Kidney epithelial cell (primary cell): ENCODE measurements around the gene ITPKB. TPM values are rescaled to one million over a fixed set of nuclear protein-coding genes. Genes with fewer than 3 reads are reported as not detected.

Experiments used
- DNase-seq: peaks from one replicate; pipeline ENCODE4 v3.0.0-alpha.2; 2010; ENCODE audit warnings: low read depth
- H3K27me3 ChIP-seq: 2 replicates; pipeline ENCODE4 v1.6.0; 2011; ENCODE audit warnings: low read length; ENCODE audit not compliant: control insufficient read depth, insufficient read depth
- H3K36me3 ChIP-seq: 2 replicates; pipeline ENCODE4 v1.5.1; 2011; ENCODE audit warnings: low read length; ENCODE audit not compliant: control insufficient read depth, insufficient read depth
- H3K4me3 ChIP-seq: 2 replicates; pipeline ENCODE4 v1.5.1; 2011; ENCODE audit warnings: low read depth, mild to moderate bottlenecking, control low read depth, low read length
- total RNA-seq: library from RNA; depleted of rRNA; stranded (reverse); fragments of >200 nt; gene quantifications from 2 replicates; pipeline ENCODE4 v1.2.3, GENCODE V29; 2015
- TF ChIP-seq, protein P1 (sequence below): IDR thresholded peaks from 2 replicates; pipeline ENCODE4 v1.5.1; 2011; ENCODE audit warnings: mild to moderate bottlenecking, moderate library complexity, low read length, control low read depth, inconsistent platforms; ENCODE audit not compliant: insufficient read depth, poor library complexity, severe bottlenecking

The ITPKB gene
- total RNA-seq, 1 donor from 2014 or later: 11.7 TPM

DNA sequence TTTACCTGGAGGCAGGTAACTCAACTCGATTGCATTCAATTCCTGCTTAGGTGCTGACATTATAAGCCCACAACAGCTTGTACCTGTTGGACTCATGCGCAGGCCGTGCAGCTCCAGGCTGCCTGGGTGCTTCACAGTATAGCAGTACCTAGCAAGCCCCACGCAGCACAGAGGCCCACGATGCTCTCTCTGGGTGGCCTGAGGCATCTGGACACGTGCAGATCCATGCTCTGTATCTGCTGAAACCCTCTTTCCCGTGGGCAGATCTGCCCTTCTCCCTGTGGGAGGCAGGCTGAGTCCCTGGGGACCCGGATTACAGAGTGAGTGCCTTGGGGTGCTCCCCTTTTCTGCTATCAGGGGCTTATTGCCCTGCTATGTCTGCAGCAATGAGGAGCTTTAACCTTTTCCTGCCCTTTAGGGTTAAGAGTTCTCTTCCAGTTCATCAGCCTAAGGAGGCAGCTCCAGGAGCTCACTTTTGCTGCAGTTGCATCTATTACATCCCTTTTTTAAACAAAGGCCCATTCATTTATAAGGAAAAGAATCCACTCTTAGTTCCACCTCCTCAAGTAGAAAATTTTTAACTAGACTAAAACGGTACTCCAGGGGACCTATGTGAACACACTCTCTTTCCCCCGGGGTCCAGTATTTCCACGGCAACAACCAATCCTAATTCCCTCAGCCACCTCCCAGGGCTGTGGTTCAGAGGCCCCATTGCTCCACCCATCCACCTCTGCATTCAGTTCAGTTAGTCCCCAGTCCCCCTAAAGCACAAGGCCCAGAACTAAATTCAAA is 19.3 kb downstream of the ITPKB start:
- no peaks in the 10 kb centered on the region for H3K27me3 ChIP-seq
- H3K4me3 ChIP-seq: no peak overlapping the region
- no peak for DNase-seq
- no peaks in the 10 kb centered on the region for H3K36me3 ChIP-seq
- TF ChIP-seq, protein P1, sequence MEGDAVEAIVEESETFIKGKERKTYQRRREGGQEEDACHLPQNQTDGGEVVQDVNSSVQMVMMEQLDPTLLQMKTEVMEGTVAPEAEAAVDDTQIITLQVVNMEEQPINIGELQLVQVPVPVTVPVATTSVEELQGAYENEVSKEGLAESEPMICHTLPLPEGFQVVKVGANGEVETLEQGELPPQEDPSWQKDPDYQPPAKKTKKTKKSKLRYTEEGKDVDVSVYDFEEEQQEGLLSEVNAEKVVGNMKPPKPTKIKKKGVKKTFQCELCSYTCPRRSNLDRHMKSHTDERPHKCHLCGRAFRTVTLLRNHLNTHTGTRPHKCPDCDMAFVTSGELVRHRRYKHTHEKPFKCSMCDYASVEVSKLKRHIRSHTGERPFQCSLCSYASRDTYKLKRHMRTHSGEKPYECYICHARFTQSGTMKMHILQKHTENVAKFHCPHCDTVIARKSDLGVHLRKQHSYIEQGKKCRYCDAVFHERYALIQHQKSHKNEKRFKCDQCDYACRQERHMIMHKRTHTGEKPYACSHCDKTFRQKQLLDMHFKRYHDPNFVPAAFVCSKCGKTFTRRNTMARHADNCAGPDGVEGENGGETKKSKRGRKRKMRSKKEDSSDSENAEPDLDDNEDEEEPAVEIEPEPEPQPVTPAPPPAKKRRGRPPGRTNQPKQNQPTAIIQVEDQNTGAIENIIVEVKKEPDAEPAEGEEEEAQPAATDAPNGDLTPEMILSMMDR: no peak

DNA sequence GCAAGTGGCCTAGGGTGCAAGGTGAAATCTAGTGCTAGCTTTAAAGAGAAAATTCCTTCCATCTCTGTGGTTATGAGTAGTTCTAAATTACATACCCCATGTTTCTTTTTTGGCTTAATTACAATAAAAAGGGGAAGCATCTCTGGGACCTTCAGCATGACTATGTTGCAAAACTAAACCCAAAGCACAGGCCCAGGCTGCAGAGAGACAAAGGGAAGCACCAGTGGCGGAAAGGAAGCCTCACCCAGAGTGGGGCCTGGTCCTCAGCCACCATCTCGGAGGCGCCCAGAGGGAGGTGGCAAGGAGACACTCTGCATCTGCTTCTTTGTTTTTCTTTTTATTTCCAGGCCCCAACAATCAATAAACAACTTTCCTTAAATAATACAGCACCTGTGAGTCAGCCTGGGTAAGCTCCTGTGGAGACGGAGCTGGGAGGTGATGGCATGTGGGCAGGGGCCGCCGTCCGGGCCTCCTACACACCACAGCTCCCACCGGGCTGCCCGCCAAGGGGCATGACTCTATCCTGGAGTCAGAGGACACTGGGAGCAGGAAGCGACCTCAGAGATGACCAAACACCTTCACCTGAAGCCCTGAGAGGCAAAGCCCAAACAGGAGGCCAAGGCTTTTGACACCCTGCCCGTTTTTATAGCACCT is 21.7 kb downstream of the ITPKB start:
- TF ChIP-seq, protein P1: no peak

DNA sequence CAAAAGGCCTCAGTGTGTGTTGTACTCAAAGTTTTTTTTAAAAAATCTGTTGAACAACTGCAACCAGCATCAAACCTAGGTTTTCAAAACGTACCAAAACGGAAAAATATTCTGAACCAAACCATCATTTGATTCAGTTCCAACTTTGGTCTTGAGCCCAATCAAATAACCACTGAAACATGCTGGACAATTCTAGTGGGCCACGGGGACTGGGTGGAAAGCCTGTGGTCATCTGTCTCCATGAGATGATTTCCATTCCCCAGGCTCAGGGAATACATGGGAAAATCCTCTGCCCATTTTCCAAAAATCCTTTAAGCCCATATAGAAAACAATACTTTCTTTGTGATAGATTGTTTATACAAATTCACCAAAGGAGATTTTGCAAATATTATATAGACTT is 22.5 kb downstream of the ITPKB start:
- no peaks in the 10 kb centered on the region for H3K27me3 ChIP-seq
- H3K36me3 ChIP-seq: no peaks in the 10 kb centered on the region
- TF ChIP-seq, protein P1: no peak
- no peak overlapping the region for H3K4me3 ChIP-seq
- no peak for DNase-seq

More for the DNA sequence above, 21.7 kb downstream of the ITPKB start:
- no peaks in the 10 kb centered on the region for H3K27me3 ChIP-seq
- no peaks in the 10 kb centered on the region for H3K36me3 ChIP-seq
- H3K4me3 ChIP-seq: no peak overlapping the region
- DNase-seq: no peak

DNA sequence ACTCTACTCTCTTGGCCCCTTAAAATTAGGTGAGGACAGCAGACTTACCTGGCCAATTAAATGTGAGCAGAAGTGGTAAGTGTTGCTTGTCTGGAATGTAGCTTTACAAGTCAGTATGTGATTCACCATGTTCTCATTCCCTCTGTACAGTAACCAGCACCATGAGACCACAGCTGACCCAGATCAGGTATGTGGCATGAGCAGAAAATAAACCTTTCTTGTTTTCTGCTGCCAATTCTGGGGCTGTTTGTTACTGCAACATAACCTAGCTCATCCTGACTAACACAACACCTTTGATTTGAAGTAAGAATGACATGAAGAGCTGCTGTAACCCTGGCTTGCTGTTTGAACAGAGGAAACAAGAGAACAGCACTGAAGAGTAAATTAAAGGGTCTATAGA is 24.9 kb downstream of the ITPKB start:
- Histone ChIP-seq H3K27me3 (no peaks in the 10 kb centered on the region), H3K4me3 (no peak overlapping the region), H3K36me3 (no peaks in the 10 kb centered on the region)
- TF ChIP-seq, protein P1: no peak
- no peak for DNase-seq

DNA sequence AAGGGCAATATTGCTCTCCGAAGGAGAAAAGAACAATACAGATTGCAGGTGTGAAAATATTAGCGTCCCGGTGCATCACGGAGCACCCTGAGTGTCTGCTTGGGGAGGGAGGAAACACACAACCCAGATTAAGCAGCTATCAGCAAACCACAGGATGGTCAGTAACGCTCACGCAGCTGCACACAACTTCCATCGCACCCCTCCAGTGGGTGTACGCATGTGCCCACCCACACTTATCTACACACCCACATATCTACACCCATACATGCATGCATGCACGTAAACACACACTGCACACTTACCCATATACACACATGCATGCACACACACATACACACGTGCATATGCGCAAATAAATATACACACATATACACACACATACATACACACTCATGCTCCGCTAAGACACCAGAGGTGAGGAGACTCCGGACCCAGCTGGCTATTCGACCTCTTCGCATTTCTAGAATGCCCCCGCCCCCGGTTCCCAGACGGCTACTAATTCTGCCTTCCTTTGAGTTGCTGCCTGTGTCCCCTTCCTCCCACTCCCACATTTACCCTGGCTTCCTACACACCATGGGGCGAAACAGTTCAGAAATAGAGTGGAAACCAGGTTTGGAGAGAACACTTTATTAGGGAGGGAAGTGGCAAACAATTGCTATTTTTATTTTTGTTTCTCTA is 26.2 kb downstream of the ITPKB start:
- DNase-seq: no peak
- no peaks in the 10 kb centered on the region for H3K27me3 ChIP-seq
- no peaks in the 10 kb centered on the region for H3K36me3 ChIP-seq
- no peak overlapping the region for H3K4me3 ChIP-seq
- TF ChIP-seq, protein P1: no peak
